GM12878 (cell line): ENCODE results near the gene YBX2. TPM values are rescaled to one million over a fixed set of nuclear protein-coding genes. Genes with fewer than 3 reads are reported as not detected.
A peak's percentile ranks its signal among the peaks of the same experiment; 100 is the strongest.

ENCODE experiments used
- ATAC-seq: fragments of 200-7000 bp; cut with Tn5 transposase; 3 replicates; pipeline ENCODE4 v1.9.1; 2020; ENCODE audit warnings: mild to moderate bottlenecking, moderate library complexity
- BruUV-seq: library from RNA; stranded (reverse); fragments of 400-500 nt; replicated peaks from 2 replicates; lab custom pipeline; 2021; lab: Mats Ljungman, UMichigan
- CTCF ChIA-PET: fragments of 300-600 bp; sonication (Branson Sonifier 250); formaldehyde crosslinking; extraction: SDS; loops from one replicate; lab custom pipeline; 2021; ENCODE audit warnings: inconsistent platforms; lab: Yijun Ruan, JAX
- POLR2A ChIA-PET: fragments of 350-600 bp; formaldehyde crosslinking; extraction: SDS; loops from one replicate; lab custom pipeline; 2021; ENCODE audit warnings: inconsistent platforms; lab: Charles Lee
- RAD21 ChIA-PET: fragments of 300-600 bp; sonication (Branson Sonifier 250); formaldehyde crosslinking; loops from one replicate; lab custom pipeline; 2023; ENCODE audit warnings: antibody characterized with exemption; ENCODE audit not compliant: unreplicated experiment; lab: Charles Lee
- SMC1A ChIA-PET: fragments of 300-600 bp; sonication (Branson Sonifier 250); formaldehyde crosslinking; loops from one replicate; lab custom pipeline; 2023; ENCODE audit not compliant: unreplicated experiment, uncharacterized antibody; lab: Charles Lee
- DNase-seq: peaks from one replicate; pipeline ENCODE4 v3.0.0-alpha.2; 2011; ENCODE audit warnings: low read depth, low spot score
- FAIRE-seq: peaks from 3 replicates; lab custom pipeline; 2011; peaks lifted over from hg19 to GRCh38; lab: Jason Lieb, UNC
- H2AFZ ChIP-seq: 2 replicates; pipeline ENCODE4 v1.6.0; 2011; ENCODE audit warnings: low read depth, low read length, control low read depth; ENCODE audit not compliant: control insufficient read depth
- H3K27ac ChIP-seq: 2 replicates; pipeline ENCODE4 v1.5.1; 2011; ENCODE audit warnings: control low read depth; ENCODE audit not compliant: control insufficient read depth, insufficient read depth
- H3K27me3 ChIP-seq, 2 experiments: replicated peaks in 1 of 2; 2 replicates each; pipeline versions ENCODE4 v1.6.0 to v1.6.1; 2011; ENCODE audit warnings: low read length in 1 of 2; ENCODE audit not compliant: control insufficient read depth in 2 of 2, insufficient read depth in 2 of 2
- H3K36me3 ChIP-seq, 2 experiments: 2 replicates each; pipeline ENCODE4 v1.5.1; 2011; ENCODE audit warnings: low read length in 1 of 2; ENCODE audit not compliant: control insufficient read depth in 2 of 2, insufficient read depth in 2 of 2
- H3K4me1 ChIP-seq: 2 replicates; pipeline ENCODE4 v1.6.1; 2011; ENCODE audit warnings: mild to moderate bottlenecking, low read length, moderate library complexity, mixed read lengths; ENCODE audit not compliant: control insufficient read depth, insufficient read depth
- H3K4me2 ChIP-seq: 2 replicates; pipeline ENCODE4 v1.6.0; 2011; ENCODE audit warnings: control low read depth; ENCODE audit not compliant: control insufficient read depth, insufficient read depth
- H3K4me3 ChIP-seq: fragments of 200-600 bp; sonication (generic); 2 replicates; pipeline ENCODE4 v1.5.1; 2016
- H3K79me2 ChIP-seq: 2 replicates; pipeline ENCODE4 v1.6.0; 2011; ENCODE audit warnings: low read length; ENCODE audit not compliant: control insufficient read depth, insufficient read depth
- H3K9ac ChIP-seq: 2 replicates; pipeline ENCODE4 v1.8.0; 2011; ENCODE audit warnings: low read length, control low read depth, mixed read lengths; ENCODE audit not compliant: control insufficient read depth, insufficient read depth
- H3K9me3 ChIP-seq: replicated peaks from 3 replicates; pipeline ENCODE4 v1.5.1; 2011; ENCODE audit warnings: mild to moderate bottlenecking, low read length; ENCODE audit not compliant: control insufficient read depth, insufficient read depth
- H4K20me1 ChIP-seq: 2 replicates; pipeline ENCODE4 v1.6.0; 2011; ENCODE audit not compliant: control insufficient read depth, insufficient read depth
- ATF7 ChIP-seq: fragments of 450-650 bp; IDR thresholded peaks from 2 replicates; pipeline ENCODE4 v1.6.1; 2016; ENCODE audit warnings: low read depth, mild to moderate bottlenecking
- CHD1 ChIP-seq: IDR thresholded peaks from 2 replicates; pipeline ENCODE4 v1.6.1; 2012; ENCODE audit warnings: low read depth, low read length, improper control_type of control experiment
- CHD4 ChIP-seq: fragments of 200-600 bp; sonication (generic); IDR thresholded peaks from 2 replicates; pipeline ENCODE4 v1.6.1; 2016; ENCODE audit warnings: mild to moderate bottlenecking
- DPF2 ChIP-seq: fragments of 450-650 bp; IDR thresholded peaks from 2 replicates; pipeline ENCODE4 v1.6.1; 2017; ENCODE audit warnings: mild to moderate bottlenecking
- ESRRA ChIP-seq: IDR thresholded peaks from 2 replicates; pipeline ENCODE4 v1.6.1; 2012; ENCODE audit warnings: mild to moderate bottlenecking, low read length, improper control_type of control experiment
- IRF5 ChIP-seq: fragments of 450-650 bp; IDR thresholded peaks from 2 replicates; pipeline ENCODE4 v1.6.1; 2017; ENCODE audit warnings: borderline replicate concordance
- MXI1 ChIP-seq: fragments of 150-350 bp; IDR thresholded peaks from 2 replicates; pipeline ENCODE4 v1.6.1; 2011; ENCODE audit warnings: low read depth, mild to moderate bottlenecking, inconsistent platforms, low read length, improper control_type of control experiment
- NFIC ChIP-seq: IDR thresholded peaks from 2 replicates; pipeline ENCODE4 v1.6.1; 2012; ENCODE audit warnings: low read depth, mild to moderate bottlenecking, inconsistent platforms, low read length, moderate library complexity
- POLR2A ChIP-seq: IDR thresholded peaks from 2 replicates; pipeline ENCODE4 v1.6.1; 2011; ENCODE audit warnings: low read depth, mild to moderate bottlenecking, low read length
- SUZ12 ChIP-seq: fragments of 200-600 bp; sonication (generic); IDR thresholded peaks from one replicate; pipeline ENCODE4 v1.6.1; 2018; ENCODE audit warnings: antibody characterized with exemption, mild to moderate bottlenecking; ENCODE audit not compliant: unreplicated experiment
- WGBS: methylation state at CpG from one replicate; pipeline ENCODE4 v1.1.6; 2016; ENCODE audit warnings: low lambda C conversion rate; ENCODE audit not compliant: insufficient replicate concordance, insufficient coverage; ENCODE audit errors: missing lambda C conversion rate; 5-methylcytosine and 5-hydroxymethylcytosine counted together
- in situ Hi-C: fragments of 300-500 bp; cut with MboI; formaldehyde crosslinking; loops from 9 replicates; pipeline ENCODE4 v1.14.3; 2018; ENCODE audit warnings: mixed read lengths
- intact Hi-C: fragments of 100-400 bp; cut with micrococcal nuclease; formaldehyde crosslinking; loops from one replicate; pipeline ENCODE4 v1.14.2; 2022; ENCODE audit not compliant: unreplicated experiment
- polyA plus RNA-seq, 11 experiments: library from polyadenylated mRNA; depleted of rRNA in 4 of 11; unstranded in 6 of 11; stranded (reverse) in 5 of 11; fragments of >200 nt; fragmentation: Nextera tagmentation in 4 of 11; fragmentation: Illumina TruSeq in 1 of 11; extraction: Ambion mirVana in 4 of 11; extraction: Trizol in 1 of 11; gene quantifications; 1 replicate in 1 of 11; 2 replicates in 10 of 11; pipeline versions ENCODE4 v1.2.1 to v1.2.3, GENCODE V29; 2011 to 2016; ENCODE audit warnings: inconsistent platforms in 2 of 11, missing spikeins in 2 of 11, low read depth in 1 of 11
- total RNA-seq, 4 experiments: library from RNA; depleted of rRNA in 3 of 4; stranded (reverse); fragments of >200 nt in 3 of 4; fragmentation: Illumina TruSeq in 1 of 4; extraction: Trizol in 1 of 4; gene quantifications; 2 replicates each; pipeline versions ENCODE4 v1.2.1 to v1.2.3, GENCODE V29; 2013 to 2021

YBX2 gene
- total and polyA plus RNA-seq, 10 of the 15 experiments (the other 5 are each of a cell fraction or from before 2014, with no cell fraction given), result not detected

DNA sequence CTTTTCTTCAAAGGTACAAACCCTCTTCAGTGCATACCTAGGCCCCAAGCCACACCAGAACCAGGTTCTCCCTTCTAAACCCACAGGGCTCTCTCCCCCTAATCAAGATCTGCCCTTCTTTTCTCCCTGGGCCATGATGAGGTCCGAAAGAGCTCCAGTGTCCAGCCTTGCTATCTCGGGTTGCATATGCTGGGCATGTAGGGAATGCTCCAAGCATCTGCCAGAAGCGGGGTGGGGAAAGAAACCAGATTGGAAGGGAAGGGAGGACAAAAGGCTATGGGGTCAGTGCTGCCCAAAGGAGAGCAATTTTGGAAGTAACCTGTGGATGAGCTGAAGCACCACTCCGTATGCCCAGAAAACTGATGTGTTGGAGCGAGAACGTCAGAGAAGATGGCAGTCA, 45.2 kb downstream of the YBX2 start:
- no peaks in the 10 kb centered on the region for H3K27me3 ChIP-seq
- ChIA-PET RAD21 (interaction anchor here (0.7 to 1.4 kb wide), 8 partner anchors 8 to 634 kb away, joined by 3 to 9 read pairs (median 4); partner anchors contain the start of genes ACADVL, DLG4, DVL2 and PHF23), POLR2A (interaction anchor here (1.1 to 4.4 kb wide), 5 partner anchors 10 to 81 kb away, joined by 4 to 99 read pairs (median 7); partner anchors contain the start of genes ACADVL, DLG4, DVL2 and GABARAP), SMC1A (interaction anchor here (0.7 to 3.6 kb wide), 6 partner anchors 8 to 29 kb away, joined by 3 to 26 read pairs (median 4); partner anchors contain the start of genes ACADVL, DVL2, GABARAP and PHF23), CTCF (interaction anchor here (1.0 to 3.2 kb wide), 5 partner anchors 8 to 49 kb away, joined by 3 to 18 read pairs (median 5); partner anchors contain the start of genes ACADVL, DLG4 and PHF23)
- H2AFZ ChIP-seq, result no peak overlapping the region
- H3K36me3 ChIP-seq, result peaks cover 5 to 16% of the 10 kb centered on the region in 2 experiments; a peak in 3 of 4 replicates
- DNase-seq (no peak), ATAC-seq (no peak), FAIRE-seq (no peak)
- no peak for TF ChIP-seq MXI1
- no peak for TF ChIP-seq NFIC
- TF ChIP-seq SUZ12, result no peak
- no peak for TF ChIP-seq CHD4
- no peak for TF ChIP-seq POLR2A
- TF ChIP-seq CHD1, result no peak
- TF ChIP-seq ATF7, result no peak
- no peak for TF ChIP-seq IRF5
- no peak for TF ChIP-seq DPF2
- no peak for TF ChIP-seq ESRRA
- peaks cover 60% of the 10 kb centered on the region for H3K79me2 ChIP-seq
- peak overlapping the region; percentile 91 for H3K9ac ChIP-seq
- intact Hi-C loops, result no loop called here
- WGBS, result 70% methylated on average over 6 of the region's 6 CpGs
- H3K4me3 ChIP-seq, result peak overlapping the region; percentile 90
- H3K4me1 ChIP-seq, result peaks cover 10% of the 10 kb centered on the region
- in situ Hi-C loops, result no loop called here
- BruUV-seq, result no TSS peak
- peak overlapping the region; percentile 89 for H3K4me2 ChIP-seq
- H4K20me1 ChIP-seq, result no peaks in the 10 kb centered on the region
- peak overlapping the region; percentile 87 for H3K27ac ChIP-seq
- no peaks in the 10 kb centered on the region for H3K9me3 ChIP-seq
